ENCODE data around the gene PIGV. TPM values are rescaled to one million over a fixed set of nuclear protein-coding genes. Genes with fewer than 3 reads are reported as not detected.

PIGV gene
- total RNA-seq, 2 donors from 2014 or later = 10.9 to 14.2 TPM

- WGBS, 2 donors = 27 to 36% methylated on average over 11 of the region's 11 CpGs
- no peaks in the 10 kb centered on the region for H3K9me3 ChIP-seq
- intact Hi-C loops (cut with DNase I) = no loop called here
- H3K27me3 ChIP-seq = no peaks in the 10 kb centered on the region
- DNase-seq (peak in 2 of 4 donors; percentile 32), ATAC-seq (no peak)
- peaks cover 0 to 2% of the 10 kb centered on the region in 2 donors for H3K36me3 ChIP-seq (replicated peaks in 1 of 2; ENCODE audit: insufficient read depth in 1 of 2, low read depth in 2 of 2)
- peak overlapping the region in 1 of 4 donors; percentile 58 for H3K27ac ChIP-seq
- peaks cover 40% of the 10 kb centered on the region for H3K4me1 ChIP-seq
- H3K4me3 ChIP-seq = peak overlapping the region; percentile 52 to 83
- no peak for TF ChIP-seq POLR2A (IDR thresholded peaks at IDR 0.05)
- TF ChIP-seq CTCF (IDR thresholded peaks at IDR 0.05) = no peak
These were observed 39.9 kb downstream of the PIGV start for GRCh38 chr1:26827663-26828062.

- H3K9me3 ChIP-seq = no peaks in the 10 kb centered on the region
- WGBS, 2 donors = 42 to 46% methylated on average over 4 of the region's 4 CpGs
- peak overlapping the region in 2 of 4 donors; percentile 9 to 34 for H3K27ac ChIP-seq
- TF ChIP-seq POLR2A (IDR thresholded peaks at IDR 0.05) (no peak), CTCF (IDR thresholded peaks at IDR 0.05) (no peak)
- H3K4me3 ChIP-seq = no peak overlapping the region
- intact Hi-C loops (cut with DNase I) = no loop called here
- no peak for ATAC-seq
- DNase-seq = peak in 1 of 4 donors; percentile 38
- H3K4me1 ChIP-seq = peaks cover 40% of the 10 kb centered on the region
- peaks cover 0 to 9% of the 10 kb centered on the region in 2 donors for H3K36me3 ChIP-seq (replicated peaks in 1 of 2; ENCODE audit: insufficient read depth in 1 of 2, low read depth in 2 of 2)
- no peaks in the 10 kb centered on the region for H3K27me3 ChIP-seq
These were observed 40.8 kb downstream of the PIGV start for GRCh38 chr1:26828411-26828991.

GRCh38 chr1:26829184-26829911 lies 41.6 kb downstream of the PIGV start:
- peaks cover 0 to 9% of the 10 kb centered on the region in 2 donors for H3K36me3 ChIP-seq (replicated peaks in 1 of 2; ENCODE audit: insufficient read depth in 1 of 2, low read depth in 2 of 2)
- H3K4me1 ChIP-seq = peaks cover 40% of the 10 kb centered on the region
- no peak overlapping the region for H3K4me3 ChIP-seq
- WGBS, 2 donors = 80 to 84% methylated on average over 6 of the region's 6 CpGs
- ATAC-seq = no peak
- no peaks in the 10 kb centered on the region for H3K9me3 ChIP-seq
- no peak for TF ChIP-seq CTCF (IDR thresholded peaks at IDR 0.05)
- no peak for TF ChIP-seq POLR2A (IDR thresholded peaks at IDR 0.05)
- intact Hi-C loops (cut with DNase I) = no loop called here
- DNase-seq = no peak
- no peaks in the 10 kb centered on the region for H3K27me3 ChIP-seq
- no peak overlapping the region for H3K27ac ChIP-seq

- intact Hi-C loops (cut with DNase I) = no loop called here
- WGBS, 2 donors = 91 to 94% methylated on average over 3 of the region's 3 CpGs
- peaks cover 0 to 12% of the 10 kb centered on the region in 2 donors for H3K36me3 ChIP-seq (replicated peaks in 1 of 2; ENCODE audit: insufficient read depth in 1 of 2, low read depth in 2 of 2)
- no peaks in the 10 kb centered on the region for H3K27me3 ChIP-seq
- H3K27ac ChIP-seq = no peak overlapping the region
- ATAC-seq (no peak), DNase-seq (no peak)
- no peaks in the 10 kb centered on the region for H3K9me3 ChIP-seq
- TF ChIP-seq CTCF (IDR thresholded peaks at IDR 0.05) = no peak
- TF ChIP-seq POLR2A (IDR thresholded peaks at IDR 0.05) = no peak
- no peak overlapping the region for H3K4me3 ChIP-seq
- peaks cover 33% of the 10 kb centered on the region for H3K4me1 ChIP-seq
These were observed 43.3 kb downstream of the PIGV start for GRCh38 chr1:26831059-26831458.
